Measurements from ENCODE around the gene ZNRF2. TPM values are rescaled to one million over a fixed set of nuclear protein-coding genes. Genes with fewer than 3 reads are reported as not detected.
A peak's percentile ranks its signal among the peaks of the same experiment; 100 is the strongest.

Gene ZNRF2
- total and polyA plus RNA-seq, 2 of the 13 experiments (the other 11 are each of a cell fraction or from before 2014, with no cell fraction given): 3.5 to 7.7 TPM

DNA sequence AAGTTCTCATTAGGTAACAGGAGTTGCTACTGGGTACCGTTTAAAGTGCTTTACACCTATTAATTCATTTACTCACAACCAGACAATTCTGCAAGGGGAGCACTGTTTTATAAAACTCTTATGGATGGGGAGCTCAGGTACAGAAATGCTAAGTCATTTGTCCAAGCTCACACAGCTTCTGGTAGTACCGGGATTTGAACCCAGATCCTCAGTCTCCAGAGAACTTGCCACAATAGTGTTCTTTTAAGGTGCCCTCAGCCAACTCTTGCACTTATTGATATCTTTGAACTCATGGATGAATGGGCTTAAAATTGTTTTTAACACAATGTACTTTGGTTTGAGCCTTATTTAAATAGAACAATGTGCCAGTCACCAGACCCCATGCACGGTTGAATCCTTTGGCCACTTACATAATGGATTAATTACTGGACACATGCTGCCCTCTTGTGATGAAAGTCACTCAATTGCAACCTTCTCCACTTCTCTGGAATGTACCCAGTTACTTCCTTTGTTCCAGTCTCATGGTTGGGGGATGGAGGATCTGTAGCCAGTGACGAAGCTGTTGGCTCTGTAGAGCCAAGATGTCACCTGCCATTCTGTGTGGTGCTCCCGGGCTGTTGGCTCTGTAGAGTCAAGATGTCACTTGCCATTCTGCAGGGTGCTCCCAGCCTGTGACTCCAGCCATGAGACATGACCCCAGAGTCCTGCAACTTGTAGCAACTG lies 128.5 kb downstream of the ZNRF2 start (continued):
- TF ChIP-seq, protein P1, sequence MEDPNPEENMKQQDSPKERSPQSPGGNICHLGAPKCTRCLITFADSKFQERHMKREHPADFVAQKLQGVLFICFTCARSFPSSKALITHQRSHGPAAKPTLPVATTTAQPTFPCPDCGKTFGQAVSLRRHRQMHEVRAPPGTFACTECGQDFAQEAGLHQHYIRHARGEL (CRISPR knock-in tag; IDR thresholded peaks at IDR 0.05): no peak
- no peak for TF ChIP-seq ZNF180 (CRISPR knock-in tag; IDR thresholded peaks at IDR 0.05; ENCODE audit: borderline replicate concordance, low read depth)
- no peak for TF ChIP-seq ATF7 (IDR thresholded peaks at IDR 0.05)
- TF ChIP-seq ATF7 (CRISPR knock-in tag; IDR thresholded peaks at IDR 0.05): no peak
- no peak for TF ChIP-seq MEIS1 (CRISPR knock-in tag; IDR thresholded peaks at IDR 0.05; ENCODE audit: borderline replicate concordance)
- TF ChIP-seq, protein P2, sequence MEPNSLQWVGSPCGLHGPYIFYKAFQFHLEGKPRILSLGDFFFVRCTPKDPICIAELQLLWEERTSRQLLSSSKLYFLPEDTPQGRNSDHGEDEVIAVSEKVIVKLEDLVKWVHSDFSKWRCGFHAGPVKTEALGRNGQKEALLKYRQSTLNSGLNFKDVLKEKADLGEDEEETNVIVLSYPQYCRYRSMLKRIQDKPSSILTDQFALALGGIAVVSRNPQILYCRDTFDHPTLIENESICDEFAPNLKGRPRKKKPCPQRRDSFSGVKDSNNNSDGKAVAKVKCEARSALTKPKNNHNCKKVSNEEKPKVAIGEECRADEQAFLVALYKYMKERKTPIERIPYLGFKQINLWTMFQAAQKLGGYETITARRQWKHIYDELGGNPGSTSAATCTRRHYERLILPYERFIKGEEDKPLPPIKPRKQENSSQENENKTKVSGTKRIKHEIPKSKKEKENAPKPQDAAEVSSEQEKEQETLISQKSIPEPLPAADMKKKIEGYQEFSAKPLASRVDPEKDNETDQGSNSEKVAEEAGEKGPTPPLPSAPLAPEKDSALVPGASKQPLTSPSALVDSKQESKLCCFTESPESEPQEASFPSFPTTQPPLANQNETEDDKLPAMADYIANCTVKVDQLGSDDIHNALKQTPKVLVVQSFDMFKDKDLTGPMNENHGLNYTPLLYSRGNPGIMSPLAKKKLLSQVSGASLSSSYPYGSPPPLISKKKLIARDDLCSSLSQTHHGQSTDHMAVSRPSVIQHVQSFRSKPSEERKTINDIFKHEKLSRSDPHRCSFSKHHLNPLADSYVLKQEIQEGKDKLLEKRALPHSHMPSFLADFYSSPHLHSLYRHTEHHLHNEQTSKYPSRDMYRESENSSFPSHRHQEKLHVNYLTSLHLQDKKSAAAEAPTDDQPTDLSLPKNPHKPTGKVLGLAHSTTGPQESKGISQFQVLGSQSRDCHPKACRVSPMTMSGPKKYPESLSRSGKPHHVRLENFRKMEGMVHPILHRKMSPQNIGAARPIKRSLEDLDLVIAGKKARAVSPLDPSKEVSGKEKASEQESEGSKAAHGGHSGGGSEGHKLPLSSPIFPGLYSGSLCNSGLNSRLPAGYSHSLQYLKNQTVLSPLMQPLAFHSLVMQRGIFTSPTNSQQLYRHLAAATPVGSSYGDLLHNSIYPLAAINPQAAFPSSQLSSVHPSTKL (CRISPR knock-in tag; IDR thresholded peaks at IDR 0.05): 0 out of 2 replicates have a peak, but pooled peaks have one; percentile 14
- TF ChIP-seq HIVEP1 (CRISPR knock-in tag; IDR thresholded peaks at IDR 0.05): no peak
- no peak for TF ChIP-seq HOXD1 (CRISPR knock-in tag; IDR thresholded peaks at IDR 0.05)
- TF ChIP-seq DPF2 (CRISPR knock-in tag; IDR thresholded peaks at IDR 0.05; ENCODE audit: borderline replicate concordance, low read depth): no peak
- TF ChIP-seq, protein P3, sequence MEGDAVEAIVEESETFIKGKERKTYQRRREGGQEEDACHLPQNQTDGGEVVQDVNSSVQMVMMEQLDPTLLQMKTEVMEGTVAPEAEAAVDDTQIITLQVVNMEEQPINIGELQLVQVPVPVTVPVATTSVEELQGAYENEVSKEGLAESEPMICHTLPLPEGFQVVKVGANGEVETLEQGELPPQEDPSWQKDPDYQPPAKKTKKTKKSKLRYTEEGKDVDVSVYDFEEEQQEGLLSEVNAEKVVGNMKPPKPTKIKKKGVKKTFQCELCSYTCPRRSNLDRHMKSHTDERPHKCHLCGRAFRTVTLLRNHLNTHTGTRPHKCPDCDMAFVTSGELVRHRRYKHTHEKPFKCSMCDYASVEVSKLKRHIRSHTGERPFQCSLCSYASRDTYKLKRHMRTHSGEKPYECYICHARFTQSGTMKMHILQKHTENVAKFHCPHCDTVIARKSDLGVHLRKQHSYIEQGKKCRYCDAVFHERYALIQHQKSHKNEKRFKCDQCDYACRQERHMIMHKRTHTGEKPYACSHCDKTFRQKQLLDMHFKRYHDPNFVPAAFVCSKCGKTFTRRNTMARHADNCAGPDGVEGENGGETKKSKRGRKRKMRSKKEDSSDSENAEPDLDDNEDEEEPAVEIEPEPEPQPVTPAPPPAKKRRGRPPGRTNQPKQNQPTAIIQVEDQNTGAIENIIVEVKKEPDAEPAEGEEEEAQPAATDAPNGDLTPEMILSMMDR (CRISPR knock-in tag; IDR thresholded peaks at IDR 0.05): peak; percentile 84
- TF ChIP-seq, protein P4, sequence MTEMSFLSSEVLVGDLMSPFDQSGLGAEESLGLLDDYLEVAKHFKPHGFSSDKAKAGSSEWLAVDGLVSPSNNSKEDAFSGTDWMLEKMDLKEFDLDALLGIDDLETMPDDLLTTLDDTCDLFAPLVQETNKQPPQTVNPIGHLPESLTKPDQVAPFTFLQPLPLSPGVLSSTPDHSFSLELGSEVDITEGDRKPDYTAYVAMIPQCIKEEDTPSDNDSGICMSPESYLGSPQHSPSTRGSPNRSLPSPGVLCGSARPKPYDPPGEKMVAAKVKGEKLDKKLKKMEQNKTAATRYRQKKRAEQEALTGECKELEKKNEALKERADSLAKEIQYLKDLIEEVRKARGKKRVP (CRISPR knock-in tag; IDR thresholded peaks at IDR 0.05): no peak
- TF ChIP-seq RAD21 (CRISPR knock-in tag; IDR thresholded peaks at IDR 0.05): peak; percentile 75; the same call in 1 of the 2 replicates
- TF ChIP-seq FLYWCH1 (CRISPR knock-in tag; IDR thresholded peaks at IDR 0.05): no peak
- TF ChIP-seq SALL1 (CRISPR knock-in tag; IDR thresholded peaks at IDR 0.05): no peak
- TF ChIP-seq, protein P5, sequence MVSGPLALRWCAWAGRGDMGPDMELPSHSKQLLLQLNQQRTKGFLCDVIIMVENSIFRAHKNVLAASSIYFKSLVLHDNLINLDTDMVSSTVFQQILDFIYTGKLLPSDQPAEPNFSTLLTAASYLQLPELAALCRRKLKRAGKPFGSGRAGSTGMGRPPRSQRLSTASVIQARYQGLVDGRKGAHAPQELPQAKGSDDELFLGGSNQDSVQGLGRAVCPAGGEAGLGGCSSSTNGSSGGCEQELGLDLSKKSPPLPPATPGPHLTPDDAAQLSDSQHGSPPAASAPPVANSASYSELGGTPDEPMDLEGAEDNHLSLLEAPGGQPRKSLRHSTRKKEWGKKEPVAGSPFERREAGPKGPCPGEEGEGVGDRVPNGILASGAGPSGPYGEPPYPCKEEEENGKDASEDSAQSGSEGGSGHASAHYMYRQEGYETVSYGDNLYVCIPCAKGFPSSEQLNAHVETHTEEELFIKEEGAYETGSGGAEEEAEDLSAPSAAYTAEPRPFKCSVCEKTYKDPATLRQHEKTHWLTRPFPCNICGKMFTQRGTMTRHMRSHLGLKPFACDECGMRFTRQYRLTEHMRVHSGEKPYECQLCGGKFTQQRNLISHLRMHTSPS (CRISPR knock-in tag; IDR thresholded peaks at IDR 0.05; ENCODE audit: low read depth): no peak
- peak; percentile 32; the same call in 1 of the 2 replicates for TF ChIP-seq ZMYM4 (CRISPR knock-in tag; IDR thresholded peaks at IDR 0.05)
- TF ChIP-seq, protein P6, sequence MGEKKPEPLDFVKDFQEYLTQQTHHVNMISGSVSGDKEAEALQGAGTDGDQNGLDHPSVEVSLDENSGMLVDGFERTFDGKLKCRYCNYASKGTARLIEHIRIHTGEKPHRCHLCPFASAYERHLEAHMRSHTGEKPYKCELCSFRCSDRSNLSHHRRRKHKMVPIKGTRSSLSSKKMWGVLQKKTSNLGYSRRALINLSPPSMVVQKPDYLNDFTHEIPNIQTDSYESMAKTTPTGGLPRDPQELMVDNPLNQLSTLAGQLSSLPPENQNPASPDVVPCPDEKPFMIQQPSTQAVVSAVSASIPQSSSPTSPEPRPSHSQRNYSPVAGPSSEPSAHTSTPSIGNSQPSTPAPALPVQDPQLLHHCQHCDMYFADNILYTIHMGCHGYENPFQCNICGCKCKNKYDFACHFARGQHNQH (CRISPR knock-in tag; IDR thresholded peaks at IDR 0.05): no peak
- no peak for TF ChIP-seq ZNF672 (CRISPR knock-in tag; IDR thresholded peaks at IDR 0.05)
- no peak for TF ChIP-seq RBFOX2 (IDR thresholded peaks at IDR 0.05; ENCODE audit: low read depth, low read length)

Data from HepG2 (cell line).